Esophagus muscularis mucosa (tissue), 4 donors: Measurements from ENCODE around the gene MAGEA12. TPM values are rescaled to one million over a fixed set of nuclear protein-coding genes. Genes with fewer than 3 reads are reported as not detected.

Source experiments
- total RNA-seq, 4 donors: library from RNA; depleted of rRNA; stranded (reverse); fragments of >200 nt; gene quantifications; one replicate each; pipeline versions ENCODE4 v1.1.0 to v1.2.1, GENCODE V29; 2016

The MAGEA12 gene
- total RNA-seq, 4 donors from 2014 or later, result not detected

Other genes with a start within 250 kb of the MAGEA12 start
- gene GABRQ, start 95.9 kb upstream of the MAGEA12 start, total RNA-seq, result under 1 TPM in 1 of 4 donors, not detected in 3; 0.06 TPM
- gene MAGEA3, start 35.0 kb upstream of the MAGEA12 start, total RNA-seq, result not detected
- gene CSAG2, start 24.5 kb upstream of the MAGEA12 start, total RNA-seq, result not detected
- gene MAGEA2B, start 19.1 kb upstream of the MAGEA12 start, total RNA-seq, result not detected
- gene CSAG1, start within 50 bp of the MAGEA12 start, total RNA-seq, result not detected
- gene MAGEA2, start 20.1 kb downstream of the MAGEA12 start, total RNA-seq, result not detected
- not detected for gene CSAG3, start 25.5 kb downstream of the MAGEA12 start, total RNA-seq
- not detected for gene MAGEA6, start 35.9 kb downstream of the MAGEA12 start, total RNA-seq
- 10 to 100 TPM; 40.7 to 56.2 (median 52.0) TPM for gene CETN2, start 97.0 kb downstream of the MAGEA12 start, total RNA-seq
- gene NSDHL, start 97.3 kb downstream of the MAGEA12 start, total RNA-seq, result 10 to 100 TPM in 1 of 4 donors, 1 to 10 TPM in 3; 5.8 to 10.1 (median 8.7) TPM
- 1 to 10 TPM; 2.5 to 3.7 (median 3.0) TPM for gene ZNF185, start 164.3 kb downstream of the MAGEA12 start, total RNA-seq